ENCODE data around the gene FOXP1.

DNA sequence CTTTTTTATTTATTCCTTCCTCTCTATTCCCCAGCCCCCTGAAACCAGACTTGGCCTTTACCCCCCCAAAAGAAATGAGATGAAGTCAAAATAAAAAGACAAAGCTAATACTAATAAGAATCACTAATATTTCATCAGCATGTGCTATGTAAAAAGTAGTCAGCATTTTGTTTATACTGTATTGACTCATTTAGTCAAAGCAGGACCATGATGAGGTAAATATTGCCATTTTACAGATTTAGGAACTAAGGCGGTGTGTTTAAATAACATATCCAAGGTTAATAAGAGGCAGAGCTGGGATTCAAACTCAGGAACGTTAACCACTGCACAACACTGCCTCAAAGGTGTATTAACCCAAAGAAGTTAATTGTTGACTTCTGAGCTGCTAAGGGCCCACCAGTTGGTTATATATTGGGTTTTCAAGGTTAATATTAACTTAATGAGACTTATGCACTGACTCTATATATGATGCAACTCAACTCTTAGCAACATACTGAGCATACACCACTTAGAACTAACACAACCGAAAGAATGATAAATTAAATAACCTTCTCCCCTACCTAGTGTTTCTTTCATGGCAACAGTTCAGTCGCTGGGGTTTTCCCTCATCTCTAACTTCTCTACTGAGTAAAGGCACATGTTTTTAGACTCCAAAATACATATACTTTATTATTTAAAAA is 34.7 kb downstream of the FOXP1 start:
- TF ChIP-seq, protein P1, sequence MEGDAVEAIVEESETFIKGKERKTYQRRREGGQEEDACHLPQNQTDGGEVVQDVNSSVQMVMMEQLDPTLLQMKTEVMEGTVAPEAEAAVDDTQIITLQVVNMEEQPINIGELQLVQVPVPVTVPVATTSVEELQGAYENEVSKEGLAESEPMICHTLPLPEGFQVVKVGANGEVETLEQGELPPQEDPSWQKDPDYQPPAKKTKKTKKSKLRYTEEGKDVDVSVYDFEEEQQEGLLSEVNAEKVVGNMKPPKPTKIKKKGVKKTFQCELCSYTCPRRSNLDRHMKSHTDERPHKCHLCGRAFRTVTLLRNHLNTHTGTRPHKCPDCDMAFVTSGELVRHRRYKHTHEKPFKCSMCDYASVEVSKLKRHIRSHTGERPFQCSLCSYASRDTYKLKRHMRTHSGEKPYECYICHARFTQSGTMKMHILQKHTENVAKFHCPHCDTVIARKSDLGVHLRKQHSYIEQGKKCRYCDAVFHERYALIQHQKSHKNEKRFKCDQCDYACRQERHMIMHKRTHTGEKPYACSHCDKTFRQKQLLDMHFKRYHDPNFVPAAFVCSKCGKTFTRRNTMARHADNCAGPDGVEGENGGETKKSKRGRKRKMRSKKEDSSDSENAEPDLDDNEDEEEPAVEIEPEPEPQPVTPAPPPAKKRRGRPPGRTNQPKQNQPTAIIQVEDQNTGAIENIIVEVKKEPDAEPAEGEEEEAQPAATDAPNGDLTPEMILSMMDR (conservative IDR thresholded peaks at IDR 0.05 in 1 of 2, IDR thresholded peaks at IDR 0.05 in 1 of 2; ENCODE audit: low read depth in 1 of 2, low read length in 2 of 2): no peak
- no peak for TF ChIP-seq EZH2 (IDR thresholded peaks at IDR 0.05; ENCODE audit: low read length, missing control alignments)

Data from fibroblast of lung (primary cell).